ENCODE measurements around the gene OGG1. TPM values are rescaled to one million over a fixed set of nuclear protein-coding genes. Genes with fewer than 3 reads are reported as not detected.

OGG1 gene
- total and polyA plus RNA-seq, 9 of the 15 experiments (the other 6 are each of a cell fraction or from before 2014, with no cell fraction given) = 6.6 to 33.0 (median 24.4) TPM

DNA sequence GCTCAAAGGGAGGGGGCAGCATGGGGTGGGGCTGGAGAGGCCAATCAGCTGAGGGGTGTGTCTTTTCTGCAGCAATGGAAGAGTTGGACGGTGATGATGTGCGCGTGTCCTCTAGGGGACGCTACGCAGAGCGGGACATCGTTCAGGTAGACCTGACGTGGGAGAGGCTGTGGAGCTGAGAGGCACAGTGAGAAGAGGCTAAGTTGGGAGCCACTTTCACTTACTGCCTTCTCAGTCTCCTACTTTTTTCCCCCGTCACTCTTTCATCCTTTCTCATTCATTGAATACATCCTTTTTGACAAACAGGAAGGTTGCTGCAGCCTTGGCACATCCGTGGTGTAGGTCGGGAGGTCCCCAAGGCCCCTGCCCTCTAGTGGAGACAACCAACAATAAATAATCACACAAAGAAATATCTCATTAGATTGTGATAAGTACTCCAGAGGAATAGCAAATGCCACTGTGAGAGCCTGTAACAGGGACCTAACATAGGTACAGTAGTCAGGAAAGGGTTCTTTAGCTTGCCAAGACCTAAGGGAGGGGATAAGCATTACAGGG is 22.6 kb upstream of the OGG1 start (continued):
- no peak for TF ChIP-seq ZNF41 (CRISPR knock-in tag; conservative IDR thresholded peaks at IDR 0.05)
- TF ChIP-seq ZNF133 (CRISPR knock-in tag; IDR thresholded peaks at IDR 0.05) = no peak
- TF ChIP-seq CEBPB (tag; IDR thresholded peaks at IDR 0.05) = no peak
- TF ChIP-seq NONO (IDR thresholded peaks at IDR 0.05; ENCODE audit: low read depth in 2 of 2, low read length in 1 of 2) = no peak
- TF ChIP-seq HDAC2 (IDR thresholded peaks at IDR 0.05) = peak; percentile 45; the same call in 1 of the 2 replicates
- no peak for TF ChIP-seq CCAR2 (IDR thresholded peaks at IDR 0.05; ENCODE audit: low read depth, low read length)
- TF ChIP-seq, protein P1, sequence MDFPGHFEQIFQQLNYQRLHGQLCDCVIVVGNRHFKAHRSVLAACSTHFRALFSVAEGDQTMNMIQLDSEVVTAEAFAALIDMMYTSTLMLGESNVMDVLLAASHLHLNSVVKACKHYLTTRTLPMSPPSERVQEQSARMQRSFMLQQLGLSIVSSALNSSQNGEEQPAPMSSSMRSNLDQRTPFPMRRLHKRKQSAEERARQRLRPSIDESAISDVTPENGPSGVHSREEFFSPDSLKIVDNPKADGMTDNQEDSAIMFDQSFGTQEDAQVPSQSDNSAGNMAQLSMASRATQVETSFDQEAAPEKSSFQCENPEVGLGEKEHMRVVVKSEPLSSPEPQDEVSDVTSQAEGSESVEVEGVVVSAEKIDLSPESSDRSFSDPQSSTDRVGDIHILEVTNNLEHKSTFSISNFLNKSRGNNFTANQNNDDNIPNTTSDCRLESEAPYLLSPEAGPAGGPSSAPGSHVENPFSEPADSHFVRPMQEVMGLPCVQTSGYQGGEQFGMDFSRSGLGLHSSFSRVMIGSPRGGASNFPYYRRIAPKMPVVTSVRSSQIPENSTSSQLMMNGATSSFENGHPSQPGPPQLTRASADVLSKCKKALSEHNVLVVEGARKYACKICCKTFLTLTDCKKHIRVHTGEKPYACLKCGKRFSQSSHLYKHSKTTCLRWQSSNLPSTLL (IDR thresholded peaks at IDR 0.05) = no peak
- peak; percentile 65 for TF ChIP-seq CXXC5 (CRISPR knock-in tag; IDR thresholded peaks at IDR 0.05)
- TF ChIP-seq, protein P2, sequence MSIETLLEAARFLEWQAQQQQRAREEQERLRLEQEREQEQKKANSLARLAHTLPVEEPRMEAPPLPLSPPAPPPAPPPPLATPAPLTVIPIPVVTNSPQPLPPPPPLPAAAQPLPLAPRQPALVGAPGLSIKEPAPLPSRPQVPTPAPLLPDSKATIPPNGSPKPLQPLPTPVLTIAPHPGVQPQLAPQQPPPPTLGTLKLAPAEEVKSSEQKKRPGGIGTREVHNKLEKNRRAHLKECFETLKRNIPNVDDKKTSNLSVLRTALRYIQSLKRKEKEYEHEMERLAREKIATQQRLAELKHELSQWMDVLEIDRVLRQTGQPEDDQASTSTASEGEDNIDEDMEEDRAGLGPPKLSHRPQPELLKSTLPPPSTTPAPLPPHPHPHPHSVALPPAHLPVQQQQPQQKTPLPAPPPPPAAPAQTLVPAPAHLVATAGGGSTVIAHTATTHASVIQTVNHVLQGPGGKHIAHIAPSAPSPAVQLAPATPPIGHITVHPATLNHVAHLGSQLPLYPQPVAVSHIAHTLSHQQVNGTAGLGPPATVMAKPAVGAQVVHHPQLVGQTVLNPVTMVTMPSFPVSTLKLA (conservative IDR thresholded peaks at IDR 0.05) = peak; percentile 38 to 45; a peak in 2 of 4 replicates
- no peak for TF ChIP-seq POLR3A (IDR thresholded peaks at IDR 0.05; ENCODE audit: borderline replicate concordance, extremely low read depth, insufficient read depth, insufficient read length)
- peak; percentile 49; the same call in 1 of the 2 replicates for TF ChIP-seq JUND (IDR thresholded peaks at IDR 0.05; ENCODE audit: borderline replicate concordance, low read depth, low read length)
- 0 out of 3 replicates have a peak, but pooled peaks have one; percentile 41 for TF ChIP-seq JUND (tag; IDR thresholded peaks at IDR 0.05; ENCODE audit: borderline replicate concordance, low read depth, low read length)
- TF ChIP-seq CREBBP (IDR thresholded peaks at IDR 0.05; ENCODE audit: low read depth, low read length) = no peak
- peak in 1 of 2 experiments; percentile 59; a peak in 1 of 4 replicates for TF ChIP-seq SIN3A (IDR thresholded peaks at IDR 0.05; ENCODE audit: borderline replicate concordance in 2 of 2, control insufficient read depth in 1 of 2, low read depth in 2 of 2, low read length in 2 of 2)
- TF ChIP-seq, protein P3, sequence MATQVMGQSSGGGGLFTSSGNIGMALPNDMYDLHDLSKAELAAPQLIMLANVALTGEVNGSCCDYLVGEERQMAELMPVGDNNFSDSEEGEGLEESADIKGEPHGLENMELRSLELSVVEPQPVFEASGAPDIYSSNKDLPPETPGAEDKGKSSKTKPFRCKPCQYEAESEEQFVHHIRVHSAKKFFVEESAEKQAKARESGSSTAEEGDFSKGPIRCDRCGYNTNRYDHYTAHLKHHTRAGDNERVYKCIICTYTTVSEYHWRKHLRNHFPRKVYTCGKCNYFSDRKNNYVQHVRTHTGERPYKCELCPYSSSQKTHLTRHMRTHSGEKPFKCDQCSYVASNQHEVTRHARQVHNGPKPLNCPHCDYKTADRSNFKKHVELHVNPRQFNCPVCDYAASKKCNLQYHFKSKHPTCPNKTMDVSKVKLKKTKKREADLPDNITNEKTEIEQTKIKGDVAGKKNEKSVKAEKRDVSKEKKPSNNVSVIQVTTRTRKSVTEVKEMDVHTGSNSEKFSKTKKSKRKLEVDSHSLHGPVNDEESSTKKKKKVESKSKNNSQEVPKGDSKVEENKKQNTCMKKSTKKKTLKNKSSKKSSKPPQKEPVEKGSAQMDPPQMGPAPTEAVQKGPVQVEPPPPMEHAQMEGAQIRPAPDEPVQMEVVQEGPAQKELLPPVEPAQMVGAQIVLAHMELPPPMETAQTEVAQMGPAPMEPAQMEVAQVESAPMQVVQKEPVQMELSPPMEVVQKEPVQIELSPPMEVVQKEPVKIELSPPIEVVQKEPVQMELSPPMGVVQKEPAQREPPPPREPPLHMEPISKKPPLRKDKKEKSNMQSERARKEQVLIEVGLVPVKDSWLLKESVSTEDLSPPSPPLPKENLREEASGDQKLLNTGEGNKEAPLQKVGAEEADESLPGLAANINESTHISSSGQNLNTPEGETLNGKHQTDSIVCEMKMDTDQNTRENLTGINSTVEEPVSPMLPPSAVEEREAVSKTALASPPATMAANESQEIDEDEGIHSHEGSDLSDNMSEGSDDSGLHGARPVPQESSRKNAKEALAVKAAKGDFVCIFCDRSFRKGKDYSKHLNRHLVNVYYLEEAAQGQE (IDR thresholded peaks at IDR 0.05; ENCODE audit: borderline replicate concordance) = peak; percentile 21; the same call in 1 of the 2 replicates
- TF ChIP-seq, protein P3 (CRISPR knock-in tag; IDR thresholded peaks at IDR 0.05; ENCODE audit: low read depth) = no peak
